Mucosa of stomach (tissue), 1 donor: ENCODE measurements around the gene FIG4.

Experiments used
- H3K27me3 ChIP-seq: one replicate; pipeline ENCODE4 v1.7.0; 2013; ENCODE audit warnings: mild to moderate bottlenecking, low read length; ENCODE audit not compliant: control insufficient read depth, insufficient read depth
- H3K36me3 ChIP-seq: one replicate; pipeline ENCODE4 v1.7.0; 2013; ENCODE audit warnings: low read length; ENCODE audit not compliant: control insufficient read depth, insufficient read depth
- H3K4me1 ChIP-seq: one replicate; pipeline ENCODE4 v1.7.0; 2013; ENCODE audit warnings: mild to moderate bottlenecking, low read length; ENCODE audit not compliant: control insufficient read depth, insufficient read depth
- H3K4me3 ChIP-seq: one replicate; pipeline ENCODE4 v1.7.0; 2013; ENCODE audit warnings: low read length
- H3K9ac ChIP-seq: one replicate; pipeline ENCODE4 v1.7.0; 2013; ENCODE audit warnings: mild to moderate bottlenecking, low read length, moderate library complexity
- H3K9me3 ChIP-seq: one replicate; pipeline ENCODE4 v1.7.0; 2013; ENCODE audit warnings: mild to moderate bottlenecking, low read length, moderate library complexity; ENCODE audit not compliant: control insufficient read depth
- donor health status: Pancreatic carcinoma.

The FIG4 gene

DNA sequence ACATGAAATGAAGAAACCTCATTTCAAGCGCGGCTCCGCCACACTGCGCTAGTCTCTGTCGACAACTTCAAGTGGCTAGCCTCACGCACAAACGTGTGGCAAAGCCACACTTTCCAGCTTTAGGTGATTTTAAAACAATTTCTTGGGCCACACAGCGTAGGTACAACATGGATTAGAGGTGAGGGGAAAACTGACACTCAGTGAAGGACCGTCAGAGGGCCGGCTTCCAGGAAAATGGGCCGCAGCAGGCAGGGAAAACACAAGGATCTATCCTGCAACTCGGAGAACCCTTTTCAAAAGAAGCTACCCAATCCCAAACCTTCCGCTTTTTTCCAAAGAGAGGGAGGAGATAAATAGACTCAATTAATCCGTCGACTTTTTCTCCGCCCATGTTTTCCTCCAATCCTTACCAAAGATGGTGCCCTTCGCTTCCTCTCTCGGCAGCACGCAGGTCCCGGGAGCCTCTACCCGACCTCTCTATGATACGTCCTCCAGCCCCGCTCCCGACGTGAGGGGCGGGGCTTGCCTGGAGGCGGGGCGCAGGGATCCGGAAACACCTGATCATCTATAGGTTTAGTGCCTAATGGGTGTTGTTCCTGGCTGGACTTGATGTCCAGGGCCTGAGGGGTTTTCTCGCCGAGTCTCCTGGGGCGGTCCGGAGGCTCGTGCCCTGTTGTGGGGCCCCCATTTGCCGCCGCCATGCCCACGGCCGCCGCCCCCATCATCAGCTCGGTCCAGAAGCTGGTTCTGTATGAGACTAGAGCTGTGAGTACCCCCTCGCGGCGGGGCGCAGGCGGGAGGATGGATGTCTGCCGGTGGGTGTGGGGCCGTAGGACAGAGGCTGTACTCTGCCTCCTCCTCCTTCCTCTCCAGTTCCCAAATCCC lies at the start of gene FIG4, which contains the start of gene AK9:
Gene FIG4, plus strand, starts transcription at position 560 of the 885 bp plus-strand sequence. Its CDS starts 140 bp downstream, at position 700.
Gene AK9, minus strand, starts transcription at position 466 of the 885 bp plus-strand sequence. CDS start 15,457 bp downstream, outside the sequence.
- H3K36me3 ChIP-seq: no peaks in the 10 kb centered on the region
- H3K4me3 ChIP-seq: peak within 1 kb of the TSS; percentile 94
- H3K4me1 ChIP-seq: peaks cover 11% of the 10 kb centered on the region
- H3K27me3 ChIP-seq: no peaks in the 10 kb centered on the region
- H3K9me3 ChIP-seq: no peaks in the 10 kb centered on the region
- H3K9ac ChIP-seq: peak within 1 kb of the TSS; percentile 92

- H3K9ac ChIP-seq: no peak overlapping the region
- no peaks in the 10 kb centered on the region for H3K9me3 ChIP-seq
- H3K27me3 ChIP-seq: no peaks in the 10 kb centered on the region
- H3K4me3 ChIP-seq: no peak overlapping the region
- H3K36me3 ChIP-seq: no peaks in the 10 kb centered on the region
- H3K4me1 ChIP-seq: no peaks in the 10 kb centered on the region
Measured at GRCh38 chr6:109644131-109644530, 47.0 kb upstream of the FIG4 start.

DNA sequence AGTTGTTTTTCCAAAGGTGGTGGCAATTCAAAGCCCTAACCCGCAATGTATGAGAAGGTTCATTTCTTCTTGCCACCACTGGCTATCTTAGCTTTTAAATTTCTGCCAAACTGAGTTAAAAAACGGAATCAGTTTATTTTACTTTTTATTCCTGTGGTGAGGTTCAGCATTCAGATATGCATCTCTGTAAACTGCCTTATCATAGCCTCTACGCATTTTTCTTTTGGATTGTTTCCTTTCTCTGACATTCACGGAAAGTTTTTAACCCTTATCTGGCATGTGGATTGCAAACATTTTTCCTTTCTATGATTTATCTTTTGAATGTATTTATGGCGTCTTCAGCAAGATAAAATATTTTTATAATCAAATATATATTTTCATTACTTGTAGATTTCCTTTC lies 37.8 kb upstream of the FIG4 start:
- Histone ChIP-seq H3K27me3 (no peaks in the 10 kb centered on the region), H3K36me3 (no peaks in the 10 kb centered on the region), H3K9ac (no peak overlapping the region), H3K4me3 (no peak overlapping the region), H3K4me1 (no peaks in the 10 kb centered on the region), H3K9me3 (no peaks in the 10 kb centered on the region)

DNA sequence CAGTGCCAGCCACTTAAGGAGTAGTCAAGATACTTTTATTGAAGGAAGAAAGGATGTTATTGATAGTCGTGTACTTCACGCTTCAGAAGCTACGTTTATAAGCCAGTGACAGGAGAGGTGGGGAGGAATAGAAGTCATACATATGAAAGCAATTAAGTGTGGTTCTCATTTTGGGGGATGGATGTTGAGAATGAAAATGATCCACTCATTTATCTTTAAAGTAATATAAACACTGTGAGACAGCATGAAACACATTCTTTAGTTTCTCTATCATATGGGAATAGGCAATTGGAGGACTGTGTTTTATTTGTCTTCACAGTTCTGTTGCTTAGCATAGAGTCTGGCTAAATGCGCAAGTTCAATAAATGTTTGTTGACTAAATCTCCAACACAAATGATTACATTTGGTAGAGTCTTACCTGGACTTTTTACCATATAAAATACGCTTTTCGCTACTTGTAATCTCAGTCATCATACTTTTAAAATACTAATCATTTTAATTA lies 35.3 kb upstream of the FIG4 start:
- H3K4me1 ChIP-seq: no peaks in the 10 kb centered on the region
- no peaks in the 10 kb centered on the region for H3K27me3 ChIP-seq
- no peak overlapping the region for H3K9ac ChIP-seq
- H3K4me3 ChIP-seq: no peak overlapping the region
- H3K9me3 ChIP-seq: no peaks in the 10 kb centered on the region
- no peaks in the 10 kb centered on the region for H3K36me3 ChIP-seq

- Histone ChIP-seq H3K4me1 (no peaks in the 10 kb centered on the region), H3K36me3 (no peaks in the 10 kb centered on the region), H3K27me3 (no peaks in the 10 kb centered on the region), H3K9me3 (no peaks in the 10 kb centered on the region), H3K4me3 (no peak overlapping the region), H3K9ac (no peak overlapping the region)
Measured at GRCh38 chr6:109660526-109661320, 30.4 kb upstream of the FIG4 start.

DNA sequence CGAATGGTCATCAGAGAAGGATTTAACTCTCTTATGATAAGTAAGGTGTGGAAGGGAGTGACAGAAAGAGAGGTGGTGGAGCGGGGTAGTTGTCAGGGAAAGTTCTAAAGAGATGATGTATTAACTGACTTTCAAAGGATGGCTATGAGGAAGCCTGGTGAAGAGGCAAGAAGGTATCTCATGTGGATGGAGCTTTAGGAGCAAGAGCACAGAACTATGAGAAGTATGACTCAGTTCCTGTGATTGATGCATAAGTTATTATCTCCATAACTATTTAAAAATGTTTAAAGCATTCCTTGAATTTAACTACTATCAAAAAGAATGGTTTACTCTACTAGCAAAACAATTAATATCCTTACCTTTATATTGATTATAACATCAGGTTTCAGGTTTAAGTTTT lies 28.9 kb upstream of the FIG4 start:
- no peak overlapping the region for H3K4me3 ChIP-seq
- H3K36me3 ChIP-seq: no peaks in the 10 kb centered on the region
- no peaks in the 10 kb centered on the region for H3K4me1 ChIP-seq
- no peaks in the 10 kb centered on the region for H3K27me3 ChIP-seq
- H3K9ac ChIP-seq: no peak overlapping the region
- H3K9me3 ChIP-seq: no peaks in the 10 kb centered on the region

DNA sequence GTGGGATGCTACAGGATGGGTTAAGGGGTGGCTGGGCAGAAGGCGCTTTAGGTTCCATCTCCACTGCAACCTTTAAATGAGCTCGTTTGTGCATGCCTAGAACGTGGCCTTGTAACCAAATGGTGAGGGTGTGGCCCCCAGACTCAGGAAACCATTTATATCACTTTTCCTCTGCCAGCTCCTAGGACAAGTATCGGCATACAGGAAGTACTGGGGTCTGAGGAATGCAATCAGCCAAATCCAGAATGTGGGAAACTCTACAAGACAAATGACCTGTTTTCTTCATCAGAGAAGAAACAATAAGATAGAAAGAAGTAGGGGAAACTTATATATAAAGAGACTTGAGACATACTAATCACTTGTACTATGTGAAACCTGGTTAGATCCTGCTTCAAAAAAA lies 21.3 kb upstream of the FIG4 start:
- Histone ChIP-seq H3K4me1 (no peaks in the 10 kb centered on the region), H3K9ac (no peak overlapping the region), H3K4me3 (no peak overlapping the region), H3K27me3 (no peaks in the 10 kb centered on the region), H3K36me3 (no peaks in the 10 kb centered on the region), H3K9me3 (no peaks in the 10 kb centered on the region)

GRCh38 chr6:109671733-109672132 lies 19.4 kb upstream of the FIG4 start:
- no peaks in the 10 kb centered on the region for H3K9me3 ChIP-seq
- no peaks in the 10 kb centered on the region for H3K36me3 ChIP-seq
- H3K9ac ChIP-seq: no peak overlapping the region
- no peak overlapping the region for H3K4me3 ChIP-seq
- no peaks in the 10 kb centered on the region for H3K4me1 ChIP-seq
- H3K27me3 ChIP-seq: no peaks in the 10 kb centered on the region

GRCh38 chr6:109672175-109672574 lies 18.9 kb upstream of the FIG4 start:
- Histone ChIP-seq H3K36me3 (no peaks in the 10 kb centered on the region), H3K4me3 (no peak overlapping the region), H3K9me3 (no peaks in the 10 kb centered on the region), H3K4me1 (no peaks in the 10 kb centered on the region), H3K27me3 (no peaks in the 10 kb centered on the region), H3K9ac (no peak overlapping the region)

- Histone ChIP-seq H3K4me1 (no peaks in the 10 kb centered on the region), H3K9ac (no peak overlapping the region), H3K27me3 (no peaks in the 10 kb centered on the region), H3K4me3 (no peak overlapping the region), H3K9me3 (no peaks in the 10 kb centered on the region), H3K36me3 (no peaks in the 10 kb centered on the region)
Measured at GRCh38 chr6:109672839-109673238, 18.3 kb upstream of the FIG4 start.

- Histone ChIP-seq H3K9ac (no peak overlapping the region), H3K4me1 (no peaks in the 10 kb centered on the region), H3K27me3 (no peaks in the 10 kb centered on the region), H3K36me3 (no peaks in the 10 kb centered on the region), H3K4me3 (no peak overlapping the region), H3K9me3 (no peaks in the 10 kb centered on the region)
Measured at GRCh38 chr6:109676724-109677123, 14.4 kb upstream of the FIG4 start.

- H3K36me3 ChIP-seq: no peaks in the 10 kb centered on the region
- no peak overlapping the region for H3K4me3 ChIP-seq
- no peaks in the 10 kb centered on the region for H3K4me1 ChIP-seq
- no peak overlapping the region for H3K9ac ChIP-seq
- H3K9me3 ChIP-seq: no peaks in the 10 kb centered on the region
- H3K27me3 ChIP-seq: no peaks in the 10 kb centered on the region
Measured at GRCh38 chr6:109678240-109678639, 12.9 kb upstream of the FIG4 start.
